IPS-NIHi7 (cell line): ENCODE measurements around the gene AVPR2.
A peak's percentile ranks its signal among the peaks of the same experiment; 100 is the strongest.

ENCODE experiments used
- DNase-seq: peaks from one replicate; pipeline ENCODE4 v3.0.0; 2012; ENCODE audit warnings: mixed read lengths; ENCODE audit errors: extremely low spot score

The AVPR2 gene

GRCh38 chrX:153913701-153914100, 9.2 kb downstream of the AVPR2 start:
- DNase-seq = no peak

- DNase-seq = no peak
These were observed 13.4 kb downstream of the AVPR2 start for GRCh38 chrX:153917869-153918268.

- DNase-seq = no peak
These were observed 14.8 kb downstream of the AVPR2 start for GRCh38 chrX:153919281-153919680.

- DNase-seq = no peak
These were observed 16.1 kb downstream of the AVPR2 start for GRCh38 chrX:153920546-153920945.

- DNase-seq = no peak
These were observed 16.6 kb downstream of the AVPR2 start for GRCh38 chrX:153921070-153921469.

GRCh38 chrX:153921511-153922446, 17.3 kb downstream of the AVPR2 start:
- no peak for DNase-seq

- DNase-seq = no peak
These were observed 18.7 kb downstream of the AVPR2 start for GRCh38 chrX:153922932-153923857.

GRCh38 chrX:153924149-153924861, 19.8 kb downstream of the AVPR2 start:
- DNase-seq = no peak

- no peak for DNase-seq
These were observed 20.9 kb downstream of the AVPR2 start for GRCh38 chrX:153925387-153925738.

GRCh38 chrX:153925739-153926551, 21.5 kb downstream of the AVPR2 start, which contains the start of gene ARHGAP4:
Gene ARHGAP4, minus strand, starts transcription at chrX:153926264. Its CDS starts 62 bp downstream, at chrX:153926202.
- no peak for DNase-seq

GRCh38 chrX:153926552-153926857, 22.0 kb downstream of the AVPR2 start:
- no peak for DNase-seq

GRCh38 chrX:153926858-153927671, 22.6 kb downstream of the AVPR2 start:
- no peak for DNase-seq

GRCh38 chrX:153927672-153927921, 23.1 kb downstream of the AVPR2 start:
- DNase-seq = no peak

- peak; percentile 87 for DNase-seq
These were observed 23.7 kb downstream of the AVPR2 start for GRCh38 chrX:153927922-153928760.

GRCh38 chrX:153928846-153929245, 24.4 kb downstream of the AVPR2 start:
- DNase-seq = no peak

GRCh38 chrX:153929576-153929975, 25.1 kb downstream of the AVPR2 start:
- DNase-seq = no peak

GRCh38 chrX:153930011-153930910, 25.8 kb downstream of the AVPR2 start:
- DNase-seq = no peak

- no peak for DNase-seq
These were observed 26.7 kb downstream of the AVPR2 start for GRCh38 chrX:153931151-153931550.

GRCh38 chrX:153931748-153932147, 27.3 kb downstream of the AVPR2 start:
- DNase-seq = no peak
